Left ventricle myocardium inferior (tissue), 1 donor: Measurements from ENCODE around the gene GPX7. TPM values are rescaled to one million over a fixed set of nuclear protein-coding genes. Genes with fewer than 3 reads are reported as not detected.

Source experiments
- DNase-seq: peaks from one replicate; pipeline ENCODE4 v3.0.0-alpha.2; 2020
- H3K27ac ChIP-seq: fragments of 200-600 bp; replicated peaks from 2 replicates; pipeline ENCODE4 v1.8.0; 2021
- H3K27me3 ChIP-seq: fragments of 200-600 bp; 2 replicates; pipeline ENCODE4 v1.8.0; 2021; ENCODE audit warnings: low read depth
- H3K36me3 ChIP-seq: fragments of 200-600 bp; 2 replicates; pipeline ENCODE4 v1.8.0; 2021
- H3K4me1 ChIP-seq: fragments of 200-600 bp; 2 replicates; pipeline ENCODE4 v1.8.0; 2021
- H3K4me3 ChIP-seq: fragments of 200-600 bp; 2 replicates; pipeline ENCODE4 v1.8.0; 2021; ENCODE audit warnings: mild to moderate bottlenecking, moderate library complexity
- H3K9me3 ChIP-seq: fragments of 200-600 bp; replicated peaks from 2 replicates; pipeline ENCODE4 v1.8.0; 2021
- CTCF ChIP-seq: fragments of 200-600 bp; IDR thresholded peaks from 2 replicates; pipeline ENCODE4 v1.8.0; 2021; ENCODE audit warnings: antibody characterized with exemption, mild to moderate bottlenecking, borderline replicate concordance
- intact Hi-C: fragments of 100-400 bp; cut with micrococcal nuclease; formaldehyde crosslinking; loops from one replicate; pipeline ENCODE4 v1.11.0; 2022
- long read RNA-seq: library from polyadenylated mRNA; unstranded; transcript quantifications from one replicate; pipeline ENCODE4 v2.0.0, GENCODE V29; 2021
- total RNA-seq: library from RNA; stranded (reverse); fragmentation: NEBNext Ultra II Directional; extraction: Animal tissue kit (Norgen Biotek cat#: 25700); gene quantifications from one replicate; pipeline ENCODE4 v1.2.1, GENCODE V29; 2021
- donor health status: DM: no; HTN: yes; CAD: no; lungs with severe emphysema.

GPX7 gene
- 5.2 TPM for total RNA-seq
- long read RNA-seq, partial matches to known transcripts: 2 of 7 reads
- long read RNA-seq, other reads (novel, unspliced or antisense): 1 of 7 reads

DNA sequence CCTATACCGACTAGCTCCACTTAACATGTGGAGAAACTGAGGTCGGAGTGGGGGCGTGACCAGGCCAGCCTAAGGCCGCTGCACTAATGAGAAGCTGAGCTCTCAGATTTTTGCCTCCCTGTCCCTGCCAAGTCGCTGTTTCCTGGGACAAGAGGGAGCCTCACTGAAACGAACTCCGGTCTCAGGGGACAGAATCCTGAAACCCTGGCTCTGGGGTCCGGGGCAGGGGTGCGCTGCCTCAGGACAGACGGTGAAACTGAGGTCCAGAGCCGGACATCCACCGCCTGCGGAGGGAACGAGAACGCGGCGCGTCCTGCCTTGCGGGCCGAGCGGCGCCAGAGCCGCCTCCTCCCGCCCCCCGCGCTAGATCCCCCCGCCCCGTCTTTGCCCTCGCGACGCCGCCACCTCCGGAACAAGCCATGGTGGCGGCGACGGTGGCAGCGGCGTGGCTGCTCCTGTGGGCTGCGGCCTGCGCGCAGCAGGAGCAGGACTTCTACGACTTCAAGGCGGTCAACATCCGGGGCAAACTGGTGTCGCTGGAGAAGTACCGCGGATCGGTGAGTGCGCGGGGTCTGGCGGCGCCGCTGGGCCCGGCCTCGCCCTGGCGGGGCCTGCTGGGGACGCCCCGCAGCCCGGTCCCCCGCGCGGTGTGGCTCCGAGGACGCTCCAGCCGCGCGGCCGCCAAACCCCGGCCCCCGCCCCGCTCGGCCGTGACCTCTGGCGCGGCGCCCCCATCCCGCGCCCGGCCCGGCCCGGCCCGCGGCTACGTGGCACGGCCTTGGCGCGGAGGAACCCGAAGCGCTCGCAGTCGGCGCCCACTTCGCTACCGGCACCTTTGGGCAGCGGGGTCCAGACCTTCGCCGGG lies at the start of gene GPX7:
Gene GPX7 (plus strand): TSS at position 381 of the 865 bp plus-strand sequence. CDS start 39 bp downstream, at position 420.
- Histone ChIP-seq H3K4me3 (peak within 1 kb of the TSS; percentile 73), H3K27me3 (no peaks in the 10 kb centered on the region), H3K4me1 (peaks cover 39% of the 10 kb centered on the region), H3K27ac (peak within 1 kb of the TSS; percentile 84), H3K36me3 (peaks cover 9% of the 10 kb centered on the region), H3K9me3 (no peaks in the 10 kb centered on the region)
- intact Hi-C loops: no loop called here
- TF ChIP-seq CTCF: no peak
- DNase-seq: peak; percentile 50

GRCh38 chr1:52552505-52553361 lies 49.4 kb upstream of the GPX7 start, which contains the start of gene TUT4:
Gene TUT4, minus strand, starts transcription at chr1:52553092. Its CDS starts 26,812 bp downstream, at chr1:52526280.
- Histone ChIP-seq H3K4me1 (peaks cover 42% of the 10 kb centered on the region), H3K9me3 (no peaks in the 10 kb centered on the region), H3K27ac (peak within 1 kb of the TSS; percentile 89), H3K36me3 (no peaks in the 10 kb centered on the region), H3K27me3 (no peaks in the 10 kb centered on the region), H3K4me3 (peak within 1 kb of the TSS; percentile 98)
- intact Hi-C loops: no loop called here
- DNase-seq: peak; percentile 80
- no peak for TF ChIP-seq CTCF

DNA sequence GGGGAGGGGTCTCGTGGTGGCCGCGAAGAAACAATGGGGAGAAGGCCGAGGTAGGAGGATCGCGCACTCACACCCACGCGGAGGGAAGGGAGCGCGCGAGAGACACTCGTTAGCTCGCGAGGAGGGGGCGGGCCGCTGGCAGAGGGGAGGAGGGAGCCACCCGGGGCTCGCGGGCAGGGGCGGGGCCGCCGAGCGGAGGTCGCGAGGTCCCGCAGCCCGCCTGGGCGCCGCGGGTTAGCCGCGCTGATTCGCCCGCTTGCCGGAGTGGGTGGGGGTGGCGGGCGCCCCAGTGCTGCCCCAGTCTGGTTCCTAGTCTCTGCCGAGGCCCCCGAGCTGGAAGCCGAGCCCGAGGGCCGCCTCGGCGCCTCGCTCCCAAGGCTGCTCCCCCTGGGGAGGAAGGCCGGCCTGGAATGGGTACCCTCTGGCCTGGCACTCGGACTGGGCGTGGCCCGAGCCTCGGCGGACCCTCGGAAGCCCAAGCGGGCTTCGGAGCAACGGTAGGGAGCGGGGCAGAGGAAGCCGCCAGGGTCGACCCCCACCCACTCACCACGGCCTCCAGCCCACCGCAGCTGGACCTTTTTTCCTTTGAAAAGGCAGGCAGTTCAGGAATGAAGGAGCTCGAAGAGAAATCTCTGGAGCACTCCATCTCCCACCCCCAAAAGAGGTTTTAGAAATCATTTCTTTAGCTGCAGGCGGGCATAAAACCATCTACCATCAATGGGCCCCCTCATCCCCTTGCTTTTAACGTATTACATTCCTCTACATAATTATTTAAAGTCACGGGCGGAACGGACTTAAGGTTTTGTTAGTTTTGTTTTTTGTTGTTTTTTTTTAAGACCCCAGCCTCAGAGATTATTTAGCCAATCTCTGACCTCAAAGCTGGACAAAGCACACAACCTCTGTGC lies 48.6 kb upstream of the GPX7 start:
- intact Hi-C loops: no loop called here
- TF ChIP-seq CTCF: no peak
- Histone ChIP-seq H3K27ac (peak overlapping the region; percentile 89), H3K27me3 (no peaks in the 10 kb centered on the region), H3K9me3 (no peaks in the 10 kb centered on the region), H3K4me1 (peaks cover 42% of the 10 kb centered on the region), H3K4me3 (peak overlapping the region; percentile 98), H3K36me3 (no peaks in the 10 kb centered on the region)
- peak; percentile 87 for DNase-seq

GRCh38 chr1:52554267-52554640 lies 47.9 kb upstream of the GPX7 start:
- Histone ChIP-seq H3K27ac (peak overlapping the region; percentile 89), H3K4me3 (peak overlapping the region; percentile 98)
- TF ChIP-seq CTCF: no peak

More at GRCh38 chr1:52554267-52554640, 47.9 kb upstream of the GPX7 start:
- no peak for DNase-seq
- H3K27me3 ChIP-seq: no peaks in the 10 kb centered on the region
- peaks cover 42% of the 10 kb centered on the region for H3K4me1 ChIP-seq
- intact Hi-C loops: no loop called here
- no peaks in the 10 kb centered on the region for H3K9me3 ChIP-seq
- no peaks in the 10 kb centered on the region for H3K36me3 ChIP-seq
